ENCODE data around the gene CCNB1.

The CCNB1 gene

DNA sequence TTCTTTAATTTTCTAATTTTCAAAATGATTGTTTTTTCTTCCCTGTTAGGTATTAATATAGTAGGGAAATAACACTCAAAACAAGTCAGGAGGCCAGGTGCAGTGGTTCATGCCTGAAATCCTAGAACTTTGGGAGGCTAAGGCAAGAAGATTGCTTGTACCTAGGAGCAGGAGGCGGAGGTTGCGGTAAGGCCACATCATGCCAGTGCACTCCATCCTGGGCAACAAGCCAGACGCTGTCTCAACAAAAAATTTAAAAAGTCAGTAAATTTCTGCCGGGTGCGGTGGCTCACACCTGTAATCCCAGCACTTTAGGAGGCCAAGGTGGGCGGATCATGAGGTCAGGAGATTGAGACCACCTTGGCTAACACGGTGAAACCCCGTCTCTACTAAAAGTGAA, 57.6 kb downstream of the CCNB1 start:
- H2AFZ ChIP-seq (ENCODE audit: low read depth, low read length, severe bottlenecking), result no peak overlapping the region
- H4K20me1 ChIP-seq (ENCODE audit: low read depth, low read length), result no peaks in the 10 kb centered on the region
- no peaks in the 10 kb centered on the region for H3K27me3 ChIP-seq (ENCODE audit: low read length)
- H3K4me2 ChIP-seq (ENCODE audit: low read depth, low read length, poor library complexity, severe bottlenecking), result no peak overlapping the region
- H3K9me3 ChIP-seq (ENCODE audit: insufficient read depth, low read length), result no peaks in the 10 kb centered on the region
- H3K9ac ChIP-seq (ENCODE audit: low read length), result no peak overlapping the region
- peaks cover 19% of the 10 kb centered on the region for H3K79me2 ChIP-seq (ENCODE audit: insufficient read depth, low read length)
- H3K4me3 ChIP-seq (ENCODE audit: insufficient read depth, low read length, poor library complexity, severe bottlenecking), result no peak overlapping the region
- no peaks in the 10 kb centered on the region for H3K9me2 ChIP-seq (replicated peaks; ENCODE audit: insufficient read depth, low read length)
- no peak overlapping the region for H3K27ac ChIP-seq (ENCODE audit: low read depth, low read length)
- TF ChIP-seq EZH2phosphoT487 (conservative IDR thresholded peaks at IDR 0.05; ENCODE audit: low read length), result no peak
- TF ChIP-seq, protein P1, sequence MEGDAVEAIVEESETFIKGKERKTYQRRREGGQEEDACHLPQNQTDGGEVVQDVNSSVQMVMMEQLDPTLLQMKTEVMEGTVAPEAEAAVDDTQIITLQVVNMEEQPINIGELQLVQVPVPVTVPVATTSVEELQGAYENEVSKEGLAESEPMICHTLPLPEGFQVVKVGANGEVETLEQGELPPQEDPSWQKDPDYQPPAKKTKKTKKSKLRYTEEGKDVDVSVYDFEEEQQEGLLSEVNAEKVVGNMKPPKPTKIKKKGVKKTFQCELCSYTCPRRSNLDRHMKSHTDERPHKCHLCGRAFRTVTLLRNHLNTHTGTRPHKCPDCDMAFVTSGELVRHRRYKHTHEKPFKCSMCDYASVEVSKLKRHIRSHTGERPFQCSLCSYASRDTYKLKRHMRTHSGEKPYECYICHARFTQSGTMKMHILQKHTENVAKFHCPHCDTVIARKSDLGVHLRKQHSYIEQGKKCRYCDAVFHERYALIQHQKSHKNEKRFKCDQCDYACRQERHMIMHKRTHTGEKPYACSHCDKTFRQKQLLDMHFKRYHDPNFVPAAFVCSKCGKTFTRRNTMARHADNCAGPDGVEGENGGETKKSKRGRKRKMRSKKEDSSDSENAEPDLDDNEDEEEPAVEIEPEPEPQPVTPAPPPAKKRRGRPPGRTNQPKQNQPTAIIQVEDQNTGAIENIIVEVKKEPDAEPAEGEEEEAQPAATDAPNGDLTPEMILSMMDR (IDR thresholded peaks at IDR 0.05; ENCODE audit: insufficient read depth, low read length, poor library complexity, severe bottlenecking), result no peak
- H3K36me3 ChIP-seq (ENCODE audit: low read length), result peaks cover 15% of the 10 kb centered on the region; the same call in 1 of the 2 replicates
- peaks cover 3% of the 10 kb centered on the region; the same call in 1 of the 2 replicates for H3F3A ChIP-seq (ENCODE audit: insufficient read depth)

DNA sequence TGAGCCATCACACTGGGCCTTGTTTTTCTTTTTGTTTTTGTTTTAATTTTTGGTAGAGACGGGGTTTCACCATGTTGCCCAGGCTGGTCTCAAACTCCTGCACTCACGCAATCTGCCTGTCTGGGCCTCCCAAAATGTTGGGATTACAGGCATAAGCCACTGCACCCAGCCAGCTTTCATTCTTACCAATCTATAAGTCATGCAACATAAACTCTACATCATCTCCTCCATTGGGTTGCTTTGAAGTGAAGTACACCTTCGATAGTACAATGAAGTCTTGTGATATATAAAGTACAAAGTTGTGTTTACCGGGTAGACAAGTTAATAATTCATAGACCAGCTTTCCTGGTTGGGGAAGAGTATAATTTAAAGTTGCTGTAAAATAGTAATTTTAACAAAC, 58.9 kb downstream of the CCNB1 start:
- Histone ChIP-seq H3K4me3 (ENCODE audit: insufficient read depth, low read length, poor library complexity, severe bottlenecking) (no peak overlapping the region), H3K4me2 (ENCODE audit: low read depth, low read length, poor library complexity, severe bottlenecking) (no peak overlapping the region), H3F3A (ENCODE audit: insufficient read depth) (peaks cover 5% of the 10 kb centered on the region; the same call in 1 of the 2 replicates), H3K27me3 (ENCODE audit: low read length) (no peaks in the 10 kb centered on the region), H3K27ac (ENCODE audit: low read depth, low read length) (no peak overlapping the region), H3K9ac (ENCODE audit: low read length) (no peak overlapping the region), H3K79me2 (ENCODE audit: insufficient read depth, low read length) (peaks cover 10% of the 10 kb centered on the region), H4K20me1 (ENCODE audit: low read depth, low read length) (no peaks in the 10 kb centered on the region), H2AFZ (ENCODE audit: low read depth, low read length, severe bottlenecking) (no peak overlapping the region), H3K36me3 (ENCODE audit: low read length) (peaks cover 20% of the 10 kb centered on the region; the same call in 1 of the 2 replicates), H3K9me2 (replicated peaks; ENCODE audit: insufficient read depth, low read length) (no peaks in the 10 kb centered on the region), H3K9me3 (ENCODE audit: insufficient read depth, low read length) (no peaks in the 10 kb centered on the region)
- TF ChIP-seq EZH2phosphoT487 (conservative IDR thresholded peaks at IDR 0.05; ENCODE audit: low read length), result no peak
- TF ChIP-seq, protein P1 (IDR thresholded peaks at IDR 0.05; ENCODE audit: insufficient read depth, low read length, poor library complexity, severe bottlenecking), result no peak

All from SU-DHL-6 (cell line).